Activated naive CD8-positive, alpha-beta T cell treated with anti-CD3 and anti-CD28 coated beads, Interleukin-2, amount 10 ng/mL, durations not matched to agents 7 days and 5 days (primary cell): Measurements from ENCODE around the gene PRKAG2. TPM values are rescaled to one million over a fixed set of nuclear protein-coding genes. Genes with fewer than 3 reads are reported as not detected.
A peak's percentile ranks its signal among the peaks of the same experiment; 100 is the strongest.

Experiments
- ATAC-seq: fragments of 150-1000 bp; cut with Tn5 transposase; one replicate; pipeline ENCODE4 v1.10.0; 2021; ENCODE audit warnings: low read depth, moderate library complexity
- POLR2A ChIA-PET: fragments of 350-600 bp; sonication (Branson Sonifier 250); formaldehyde crosslinking; loops from one replicate; lab custom pipeline; 2021; ENCODE audit warnings: antibody characterized with exemption; lab: Charles Lee
- DNase-seq: peaks from one replicate; pipeline ENCODE4 v3.0.0; 2021
- H3K27ac Mint-ChIP-seq: one replicate; pipeline ENCODE4 v1.8.0; 2022; ENCODE audit warnings: mild to moderate bottlenecking, mixed read lengths
- H3K27me3 Mint-ChIP-seq: one replicate; pipeline ENCODE4 v1.8.0; 2022; ENCODE audit warnings: mild to moderate bottlenecking, moderate library complexity, mixed read lengths
- H3K36me3 Mint-ChIP-seq: one replicate; pipeline ENCODE4 v1.8.0; 2021; ENCODE audit warnings: mild to moderate bottlenecking, mixed read lengths
- H3K4me1 Mint-ChIP-seq: one replicate; pipeline ENCODE4 v1.8.0; 2021; ENCODE audit warnings: mixed read lengths
- H3K4me3 Mint-ChIP-seq: one replicate; pipeline ENCODE4 v1.8.0; 2022; ENCODE audit warnings: mild to moderate bottlenecking, moderate library complexity, mixed read lengths
- H3K9me3 Mint-ChIP-seq: one replicate; pipeline ENCODE4 v1.8.0; 2021; ENCODE audit warnings: mixed read lengths
- total RNA-seq, 2 experiments: library from RNA; stranded (reverse); gene quantifications; one replicate each; pipeline ENCODE4 v1.2.3, GENCODE V29; 2021

PRKAG2 gene
- total RNA-seq, 2 experiments from 2014 or later, result 29.0 to 38.9 TPM

DNA sequence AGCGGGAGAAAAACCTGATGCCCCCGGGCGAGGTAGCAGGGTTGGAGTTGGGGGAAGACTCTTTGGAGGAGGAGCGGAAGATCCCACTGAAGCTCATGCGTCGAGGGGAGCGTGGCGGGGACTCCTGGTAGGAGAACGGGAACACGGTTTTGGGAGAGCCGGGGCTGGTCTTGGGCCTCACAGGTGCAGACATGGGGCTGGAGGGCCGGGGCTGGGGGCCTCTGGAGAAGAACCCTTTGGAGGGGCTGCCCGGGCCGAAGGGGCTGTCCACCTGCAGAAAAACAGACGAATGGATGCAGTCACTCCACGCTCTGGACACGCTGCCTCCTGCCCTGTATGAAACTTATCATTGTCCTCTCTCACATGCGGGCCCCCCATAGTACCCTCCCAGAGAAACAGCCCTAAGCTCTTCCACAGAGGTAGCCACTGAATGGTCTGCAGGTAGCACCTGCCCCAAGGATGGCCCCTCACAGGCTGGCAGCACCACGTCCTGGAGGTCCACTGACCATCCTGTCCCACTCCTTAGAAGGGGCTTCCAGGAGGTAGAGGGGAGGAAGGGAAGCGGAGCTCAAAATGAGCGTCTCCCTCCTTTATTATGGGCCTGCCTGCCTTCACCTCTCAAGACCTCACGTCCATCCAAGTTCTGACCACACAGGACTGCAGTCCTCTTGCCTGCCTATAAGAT is 95.6 kb downstream of the PRKAG2 start:
- Mint-ChIP-seq H3K36me3 (peaks cover 3% of the 10 kb centered on the region), H3K27me3 (no peaks in the 10 kb centered on the region), H3K9me3 (no peaks in the 10 kb centered on the region), H3K4me1 (peaks cover 5% of the 10 kb centered on the region), H3K27ac (no peak overlapping the region), H3K4me3 (no peak overlapping the region)
- DNase-seq (no peak), ATAC-seq (no peak)
- POLR2A ChIA-PET, result interaction anchor here (1.1 to 2.9 kb wide), 3 partner anchors 12 to 149 kb away, joined by 4 to 16 read pairs (median 4); no protein-coding TSS in a partner anchor

DNA sequence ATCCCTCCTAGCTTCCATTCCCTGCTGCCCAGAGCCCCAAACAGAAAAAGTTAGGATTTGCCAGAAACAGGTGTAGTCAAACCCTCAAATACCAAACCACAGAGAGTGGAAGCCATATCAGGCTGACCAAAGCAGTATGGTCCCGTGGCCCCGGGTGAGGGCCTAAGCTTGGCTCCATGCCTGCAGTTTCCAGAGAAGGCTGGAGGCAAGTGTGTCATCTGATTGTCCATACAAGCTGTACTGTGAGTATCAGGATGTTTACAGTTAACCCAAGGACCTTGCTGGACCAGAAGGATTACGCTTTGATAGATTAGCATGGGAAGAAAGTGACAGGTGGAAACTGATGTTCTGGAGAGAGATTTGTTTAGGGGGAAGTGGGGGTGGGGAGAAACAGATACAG is 96.3 kb downstream of the PRKAG2 start:
- POLR2A ChIA-PET, result interaction anchor here (2.9 kb wide), 1 partner anchor 11 kb away, joined by 16 read pairs; no protein-coding TSS in a partner anchor
- Mint-ChIP-seq H3K36me3 (peaks cover 3% of the 10 kb centered on the region), H3K4me3 (no peak overlapping the region), H3K27me3 (no peaks in the 10 kb centered on the region), H3K27ac (no peak overlapping the region), H3K9me3 (no peaks in the 10 kb centered on the region), H3K4me1 (peaks cover 5% of the 10 kb centered on the region)
- DNase-seq (no peak), ATAC-seq (no peak)

DNA sequence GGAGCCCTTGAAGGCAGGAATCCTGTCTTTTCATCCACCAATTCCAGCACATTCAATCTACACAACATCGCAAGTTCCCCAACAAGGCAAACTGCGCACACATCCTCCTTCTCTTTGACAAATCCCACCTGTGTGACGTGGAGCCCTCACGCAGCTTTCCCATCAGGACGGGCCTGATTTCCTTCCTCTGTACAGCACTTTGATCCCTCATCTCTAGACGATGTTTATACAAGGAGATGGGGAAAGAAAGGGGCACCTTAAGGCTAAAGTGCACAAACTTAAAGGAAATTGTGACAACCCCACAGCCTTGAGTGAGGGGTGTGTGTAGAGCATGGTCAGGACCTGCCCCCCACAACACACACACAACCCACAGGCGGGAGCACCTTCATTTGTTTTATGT is 97.2 kb downstream of the PRKAG2 start:
- DNase-seq (no peak), ATAC-seq (no peak)
- H3K9me3 Mint-ChIP-seq, result no peaks in the 10 kb centered on the region
- H3K4me3 Mint-ChIP-seq, result no peak overlapping the region
- peaks cover 3% of the 10 kb centered on the region for H3K36me3 Mint-ChIP-seq
- peaks cover 5% of the 10 kb centered on the region for H3K4me1 Mint-ChIP-seq
- no peak overlapping the region for H3K27ac Mint-ChIP-seq
- no peaks in the 10 kb centered on the region for H3K27me3 Mint-ChIP-seq
- POLR2A ChIA-PET, result interaction anchor here (1.5 kb wide), 1 partner anchor 147 kb away, joined by 4 read pairs; no protein-coding TSS in a partner anchor

DNA sequence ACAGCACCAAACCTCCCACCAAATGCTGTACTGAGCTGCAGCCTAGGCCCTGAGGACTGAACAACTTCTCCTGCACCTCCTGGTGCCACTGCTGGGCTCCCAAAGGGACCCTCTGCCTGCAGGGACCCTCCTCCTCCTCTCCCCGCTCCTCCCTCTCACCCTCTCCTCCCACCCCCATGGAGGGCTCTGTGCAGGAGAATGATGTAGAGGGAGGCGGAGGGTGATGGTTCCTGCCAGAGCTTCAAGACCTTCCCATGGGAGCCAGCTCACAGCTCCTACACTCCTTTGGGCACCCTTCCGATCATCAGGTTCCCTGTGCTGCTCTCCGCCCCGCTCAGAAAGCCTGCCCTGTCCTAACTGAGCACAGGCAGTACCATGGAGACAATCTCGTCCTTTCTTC is 97.7 kb downstream of the PRKAG2 start:
- H3K9me3 Mint-ChIP-seq, result no peaks in the 10 kb centered on the region
- H3K4me3 Mint-ChIP-seq, result no peak overlapping the region
- no peak overlapping the region for H3K27ac Mint-ChIP-seq
- DNase-seq, result no peak
- POLR2A ChIA-PET, result interaction anchor here (1.5 kb wide), 1 partner anchor 147 kb away, joined by 4 read pairs; no protein-coding TSS in a partner anchor
- no peak for ATAC-seq
- peaks cover 5% of the 10 kb centered on the region for H3K4me1 Mint-ChIP-seq
- H3K36me3 Mint-ChIP-seq, result peaks cover 3% of the 10 kb centered on the region
- H3K27me3 Mint-ChIP-seq, result no peaks in the 10 kb centered on the region

DNA sequence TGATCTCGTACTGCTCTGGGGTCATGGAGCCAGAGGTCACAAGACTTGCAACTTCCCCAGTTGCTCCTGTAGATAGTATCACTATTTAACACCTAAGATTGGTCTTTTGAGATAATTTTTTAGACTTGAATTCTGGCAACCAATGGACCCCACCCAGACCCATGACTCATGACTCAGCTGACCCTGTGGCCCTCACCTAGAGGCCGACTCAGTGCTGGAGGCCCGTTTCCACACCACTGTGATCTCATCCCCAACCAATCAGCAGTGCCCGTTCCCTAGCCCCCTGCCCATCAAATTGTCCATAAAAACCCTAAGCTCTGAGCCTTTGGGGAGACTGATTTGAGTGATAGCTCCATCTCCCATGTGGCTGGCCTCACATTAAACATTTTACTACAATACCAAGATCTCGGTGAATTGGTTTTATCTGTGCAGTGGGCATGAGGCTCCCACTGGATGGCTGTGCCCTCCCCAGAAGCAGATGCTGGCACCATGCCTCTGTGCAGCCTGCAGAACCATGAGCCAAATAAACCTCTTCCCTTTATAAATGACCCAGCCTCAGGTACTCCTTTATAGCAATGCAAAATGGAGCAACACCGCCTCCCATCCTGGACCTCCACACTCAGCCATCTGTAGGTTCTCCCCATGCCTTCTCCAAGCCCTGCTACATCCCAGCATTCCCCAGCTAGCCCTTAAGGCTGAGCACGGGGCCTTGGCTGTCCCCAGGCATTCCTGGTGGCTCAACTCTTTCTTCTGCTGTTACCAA is 98.8 kb downstream of the PRKAG2 start:
- POLR2A ChIA-PET, result interaction anchor here (1.1 to 1.5 kb wide), 2 partner anchors 9 to 146 kb away, joined by 4 read pairs; no protein-coding TSS in a partner anchor
- Mint-ChIP-seq H3K27ac (peak overlapping the region; percentile 38), H3K36me3 (peaks cover 3% of the 10 kb centered on the region), H3K27me3 (no peaks in the 10 kb centered on the region), H3K4me1 (peaks cover 2% of the 10 kb centered on the region), H3K9me3 (no peaks in the 10 kb centered on the region), H3K4me3 (no peak overlapping the region)
- DNase-seq (no peak), ATAC-seq (no peak)

DNA sequence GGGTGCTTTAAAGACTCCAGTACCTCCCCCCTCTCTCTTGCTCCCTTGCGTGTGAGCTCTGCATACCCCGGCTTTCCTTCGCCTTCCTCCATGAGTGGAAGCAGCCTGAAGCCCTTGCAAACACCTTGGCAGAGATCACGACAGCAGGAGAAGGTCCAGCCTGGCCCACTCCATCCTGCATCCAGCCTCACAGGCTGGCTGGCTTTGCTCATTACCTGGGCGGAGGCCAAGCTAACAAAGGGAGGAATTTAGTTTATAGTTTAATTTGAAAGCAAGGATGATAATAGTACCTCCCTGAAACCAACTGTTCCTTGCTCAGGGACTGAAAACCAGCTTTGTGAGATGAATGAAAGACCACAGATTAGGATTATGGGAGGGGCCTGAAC is 99.4 kb downstream of the PRKAG2 start:
- POLR2A ChIA-PET, result no interaction called here
- ATAC-seq, result no peak
- Mint-ChIP-seq H3K4me1 (peaks cover under 1% of the 10 kb centered on the region), H3K4me3 (no peak overlapping the region), H3K9me3 (no peaks in the 10 kb centered on the region), H3K36me3 (peaks cover 3% of the 10 kb centered on the region), H3K27ac (no peak overlapping the region), H3K27me3 (no peaks in the 10 kb centered on the region)
- no peak for DNase-seq

DNA sequence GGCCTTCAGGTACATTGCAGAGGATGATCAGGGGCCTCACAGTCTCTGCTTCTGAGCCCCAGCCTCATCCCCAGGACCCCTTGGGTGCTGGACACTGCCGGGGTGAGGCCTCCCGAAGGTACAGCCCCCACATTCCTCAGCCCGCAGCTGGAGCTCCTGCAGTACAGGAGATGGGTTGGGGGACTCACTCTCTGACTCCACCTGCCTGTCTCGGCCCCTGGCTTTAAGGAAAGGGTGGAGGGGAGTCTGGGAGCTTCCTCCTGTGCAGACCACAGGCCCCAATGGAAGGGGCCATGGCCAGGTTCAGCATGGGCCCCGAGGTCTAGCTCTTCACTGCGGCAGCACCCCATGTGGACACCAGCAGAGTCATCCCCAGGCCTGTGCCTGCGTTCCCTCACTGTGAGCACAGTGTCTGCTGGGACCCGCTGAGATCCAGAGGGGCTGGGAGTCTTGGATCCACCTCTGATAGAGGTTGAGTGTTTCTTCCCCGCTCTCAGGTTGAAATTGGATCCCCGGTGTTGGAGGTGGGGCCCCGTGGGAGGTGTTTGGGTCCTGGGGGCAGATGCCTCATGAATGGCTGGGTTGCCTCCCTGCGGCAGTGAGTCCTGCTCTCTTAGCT is 99.9 kb downstream of the PRKAG2 start:
- Mint-ChIP-seq H3K9me3 (no peaks in the 10 kb centered on the region), H3K27me3 (no peaks in the 10 kb centered on the region), H3K4me1 (peaks cover 2% of the 10 kb centered on the region), H3K27ac (no peak overlapping the region), H3K4me3 (no peak overlapping the region), H3K36me3 (peaks cover 5% of the 10 kb centered on the region)
- ATAC-seq (no peak), DNase-seq (no peak)
- POLR2A ChIA-PET, result no interaction called here

DNA sequence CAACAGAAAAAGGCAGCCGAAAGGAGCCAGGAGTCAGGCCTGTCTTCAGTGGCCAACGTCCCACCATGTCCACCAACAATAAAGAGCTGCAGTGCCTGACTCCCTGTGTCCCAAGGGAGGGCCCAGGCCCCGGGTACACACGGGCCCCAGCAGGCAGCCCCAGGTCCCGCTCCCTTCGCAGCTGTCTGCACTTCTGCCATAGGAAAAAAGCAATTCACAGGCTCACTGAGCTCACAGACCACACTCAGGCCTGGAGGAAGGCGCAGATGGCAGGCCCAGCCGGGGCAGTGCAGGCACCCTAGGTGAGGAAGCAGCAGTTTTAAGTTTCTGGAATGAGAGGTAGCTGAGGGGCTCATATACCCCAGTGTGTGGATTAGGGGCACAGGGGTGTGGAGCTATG is 100.5 kb downstream of the PRKAG2 start:
- Mint-ChIP-seq H3K27ac (no peak overlapping the region), H3K36me3 (peaks cover 9% of the 10 kb centered on the region), H3K4me1 (peaks cover 6% of the 10 kb centered on the region), H3K9me3 (no peaks in the 10 kb centered on the region), H3K27me3 (no peaks in the 10 kb centered on the region), H3K4me3 (no peak overlapping the region)
- POLR2A ChIA-PET, result no interaction called here
- ATAC-seq (no peak), DNase-seq (no peak)

DNA sequence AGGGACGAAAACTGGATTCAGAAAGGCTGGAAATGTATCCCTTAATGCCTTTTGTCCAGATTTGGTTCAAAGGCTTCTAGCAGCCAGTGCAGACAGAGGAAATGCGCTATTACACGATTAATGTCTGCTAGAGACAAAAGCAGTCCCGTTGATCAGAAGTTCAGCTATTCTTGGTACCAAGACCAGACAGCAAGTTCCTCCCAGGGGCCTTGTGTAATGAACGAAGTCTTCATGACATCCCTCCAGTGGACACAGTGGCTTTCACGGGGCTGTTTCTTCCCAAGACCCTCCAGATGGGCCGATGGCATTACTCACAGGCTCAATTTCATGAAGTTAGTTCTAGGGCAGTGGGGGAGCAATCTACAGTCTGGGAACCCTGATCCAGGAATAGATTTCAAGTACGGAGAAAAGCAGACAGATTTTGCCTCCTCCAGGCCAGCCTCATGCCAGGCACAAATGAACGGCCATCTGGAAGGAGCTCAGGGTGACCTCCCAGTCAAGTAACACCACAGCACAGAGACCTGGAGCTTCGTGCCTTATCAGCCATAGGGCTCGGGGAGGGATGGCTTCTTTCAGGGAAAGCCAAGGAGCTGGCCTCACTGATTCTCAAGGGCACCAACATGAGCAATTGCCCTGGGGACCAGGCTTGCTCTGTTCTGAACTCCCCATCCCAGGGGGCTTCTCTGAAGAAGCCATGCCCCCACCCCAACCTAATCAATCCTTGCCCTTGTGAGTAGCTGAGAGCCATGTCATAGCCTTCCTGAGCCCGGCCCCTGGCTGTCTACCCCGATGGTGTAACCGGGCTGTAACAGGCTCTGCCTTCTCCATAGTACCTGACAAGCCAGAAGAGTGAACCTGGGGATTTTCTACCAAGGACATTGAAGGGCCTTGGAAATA is 101.1 kb downstream of the PRKAG2 start:
- DNase-seq, result no peak
- Mint-ChIP-seq H3K27ac (no peak overlapping the region), H3K36me3 (peaks cover 15% of the 10 kb centered on the region), H3K9me3 (no peaks in the 10 kb centered on the region), H3K4me1 (peaks cover 11% of the 10 kb centered on the region), H3K4me3 (no peak overlapping the region), H3K27me3 (no peaks in the 10 kb centered on the region)
- POLR2A ChIA-PET, result no interaction called here
- no peak for ATAC-seq

DNA sequence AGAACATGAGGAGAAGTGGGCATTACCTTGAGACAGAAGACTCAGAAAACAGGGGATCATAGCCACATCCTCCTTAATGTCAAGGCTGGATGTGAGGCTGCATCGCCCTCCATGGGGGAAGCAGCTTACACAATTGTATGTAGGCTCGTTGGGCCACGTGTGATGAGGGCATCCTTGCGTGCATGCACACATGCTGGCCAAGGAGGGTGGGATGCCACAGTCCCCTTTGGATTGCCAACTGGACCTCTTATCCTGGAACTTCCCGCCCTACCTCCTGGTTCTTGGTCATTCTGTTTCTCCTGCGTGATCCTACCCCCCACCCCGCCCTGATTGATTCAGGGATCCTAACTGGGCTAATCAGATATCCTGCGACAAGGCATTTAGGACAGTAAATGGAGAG is 102.0 kb downstream of the PRKAG2 start:
- Mint-ChIP-seq H3K4me1 (peaks cover 18% of the 10 kb centered on the region), H3K36me3 (peaks cover 17% of the 10 kb centered on the region), H3K27me3 (no peaks in the 10 kb centered on the region), H3K27ac (no peak overlapping the region), H3K4me3 (no peak overlapping the region), H3K9me3 (no peaks in the 10 kb centered on the region)
- POLR2A ChIA-PET, result no interaction called here
- DNase-seq, result no peak
- no peak for ATAC-seq

DNA sequence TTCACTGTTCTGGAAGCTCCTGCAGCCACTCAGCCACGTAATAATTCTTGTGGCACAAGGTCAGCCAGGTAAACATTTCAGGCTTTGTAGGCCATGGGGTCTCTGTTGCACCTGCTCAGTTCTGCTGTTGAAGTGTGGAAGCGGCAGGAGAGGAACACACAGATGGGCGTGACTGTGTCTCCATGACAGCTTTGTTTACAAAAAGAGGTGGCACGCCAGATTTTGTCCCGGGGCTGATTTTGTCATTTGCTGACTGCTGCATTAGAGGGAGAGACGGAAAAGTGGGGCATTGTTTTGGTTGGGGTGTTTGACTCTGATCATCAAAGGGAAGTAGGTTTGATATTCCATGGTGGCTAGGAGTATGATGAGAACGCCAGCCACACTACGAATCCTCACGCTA is 103.1 kb downstream of the PRKAG2 start:
- peaks cover 17% of the 10 kb centered on the region for H3K36me3 Mint-ChIP-seq
- no peak for DNase-seq
- H3K9me3 Mint-ChIP-seq, result no peaks in the 10 kb centered on the region
- H3K27me3 Mint-ChIP-seq, result no peaks in the 10 kb centered on the region
- POLR2A ChIA-PET, result interaction anchor here (1.0 kb wide), 1 partner anchor 8 kb away, joined by 4 read pairs; no protein-coding TSS in a partner anchor
- no peak overlapping the region for H3K27ac Mint-ChIP-seq
- no peak overlapping the region for H3K4me3 Mint-ChIP-seq
- ATAC-seq, result no peak
- peaks cover 27% of the 10 kb centered on the region for H3K4me1 Mint-ChIP-seq

DNA sequence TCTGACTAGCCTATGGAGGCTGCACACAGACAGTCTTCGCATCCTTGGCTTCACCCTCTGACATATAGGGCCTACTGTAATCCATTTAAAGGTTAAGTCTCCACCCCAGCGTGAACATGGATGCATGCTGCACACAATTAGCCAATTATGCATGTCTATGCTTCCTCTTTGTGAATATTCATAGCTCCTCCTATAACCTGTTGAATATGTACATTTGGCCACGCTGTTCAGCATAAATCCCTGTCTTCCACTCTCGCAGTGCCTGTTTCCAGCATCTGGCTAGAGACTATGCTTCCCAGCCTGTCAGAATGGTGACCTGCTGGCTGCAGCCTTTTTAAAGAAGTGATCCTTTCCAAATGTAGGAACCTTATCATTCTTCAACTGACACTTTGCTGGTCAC is 106.7 kb downstream of the PRKAG2 start:
- Mint-ChIP-seq H3K9me3 (peaks cover under 1% of the 10 kb centered on the region), H3K27ac (peak overlapping the region; percentile 99), H3K4me3 (peak overlapping the region; percentile 81), H3K4me1 (peaks cover 45% of the 10 kb centered on the region), H3K27me3 (no peaks in the 10 kb centered on the region), H3K36me3 (peaks cover 33% of the 10 kb centered on the region)
- ATAC-seq, result no peak
- DNase-seq, result no peak
- POLR2A ChIA-PET, result interaction anchor here (1.1 to 3.6 kb wide), 6 partner anchors 8 to 138 kb away, joined by 4 to 25 read pairs (median 8); partner anchors contain the start of gene PRKAG2
